Measurements from ENCODE around the gene JAKMIP1. TPM values are rescaled to one million over a fixed set of nuclear protein-coding genes. Genes with fewer than 3 reads are reported as not detected.

JAKMIP1 gene
- total RNA-seq, 1 donor from 2014 or later: 15.5 TPM

DNA sequence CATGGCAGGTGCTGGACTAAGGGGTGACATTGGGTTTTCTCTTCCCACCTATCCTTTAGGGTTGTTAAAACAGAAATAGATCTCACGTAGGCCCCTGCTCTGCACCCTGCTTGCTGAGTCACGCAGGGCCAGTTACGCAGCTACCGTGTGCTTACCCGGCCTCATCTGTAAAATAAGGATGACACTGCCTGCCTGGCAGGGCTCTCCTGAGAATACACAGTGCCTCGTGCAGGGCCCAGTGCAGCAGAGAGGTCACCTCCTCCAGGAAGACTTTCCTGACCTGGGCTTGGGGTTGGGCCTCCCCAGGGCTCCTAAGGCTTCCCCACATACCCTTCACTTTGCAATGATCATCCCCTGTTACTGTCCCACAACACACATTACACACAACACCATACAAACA, 33.6 kb upstream of the JAKMIP1 start:
- no peak for DNase-seq (ENCODE audit: low spot score)
- Mint-ChIP-seq H3K36me3 (ENCODE audit: low read depth) (no peaks in the 10 kb centered on the region), H3K27me3 (ENCODE audit: insufficient read depth) (peaks cover 2% of the 10 kb centered on the region), H3K27ac (no peak overlapping the region), H3K4me1 (ENCODE audit: low read depth) (no peaks in the 10 kb centered on the region), H3K9me3 (no peaks in the 10 kb centered on the region), H3K4me3 (no peak overlapping the region)
- intact Hi-C loops (cut with micrococcal nuclease): no loop called here

DNA sequence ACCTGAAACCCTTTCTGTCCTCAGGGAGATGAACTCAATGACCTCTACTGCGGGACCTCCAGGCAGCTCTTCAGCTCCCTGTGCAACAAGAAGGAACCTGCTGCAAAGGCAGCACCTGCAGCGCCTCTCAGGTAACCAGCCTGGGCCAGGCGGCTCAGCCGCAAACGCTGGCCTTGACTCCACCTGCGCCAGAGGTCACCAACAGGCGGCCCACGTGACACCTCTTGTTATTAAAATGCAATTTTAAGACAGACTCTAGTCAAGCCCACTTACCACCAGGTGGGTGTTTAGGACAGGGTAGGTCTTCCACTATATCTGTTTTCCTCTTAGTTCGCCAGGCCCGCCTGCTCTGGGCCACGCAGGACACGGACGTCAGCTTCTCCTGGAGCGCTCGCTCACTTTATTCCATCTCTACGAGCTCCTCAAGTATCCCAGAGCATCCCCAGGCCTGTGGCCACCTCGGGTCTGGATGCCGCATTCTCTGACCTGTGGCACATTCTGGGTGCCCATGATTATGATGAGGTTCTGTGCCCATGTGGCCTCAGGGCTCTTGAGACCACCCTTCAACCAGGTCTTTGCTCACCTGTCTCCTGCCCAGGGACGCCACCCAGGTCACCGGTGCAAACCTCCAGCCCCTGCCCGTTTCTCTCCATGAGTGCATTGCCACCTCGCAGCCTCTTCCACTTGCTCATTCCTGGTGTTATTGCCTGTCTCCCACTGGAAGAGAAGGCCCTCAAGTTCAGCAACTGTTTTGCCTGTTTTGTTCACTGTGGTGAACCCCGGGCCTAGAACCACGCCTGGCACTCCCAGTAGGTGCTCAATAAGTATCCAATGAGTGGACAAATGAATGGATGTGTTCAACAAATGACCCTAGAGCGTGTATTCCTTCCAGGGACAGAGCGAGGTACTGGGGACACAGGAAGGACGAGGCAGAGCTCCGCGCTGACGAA, 32.8 kb upstream of the JAKMIP1 start:
- Mint-ChIP-seq H3K27ac (no peak overlapping the region), H3K4me1 (ENCODE audit: low read depth) (no peaks in the 10 kb centered on the region), H3K36me3 (ENCODE audit: low read depth) (no peaks in the 10 kb centered on the region), H3K9me3 (no peaks in the 10 kb centered on the region), H3K4me3 (no peak overlapping the region), H3K27me3 (ENCODE audit: insufficient read depth) (peaks cover 2% of the 10 kb centered on the region)
- DNase-seq (ENCODE audit: low spot score): no peak
- intact Hi-C loops (cut with micrococcal nuclease): no loop called here

DNA sequence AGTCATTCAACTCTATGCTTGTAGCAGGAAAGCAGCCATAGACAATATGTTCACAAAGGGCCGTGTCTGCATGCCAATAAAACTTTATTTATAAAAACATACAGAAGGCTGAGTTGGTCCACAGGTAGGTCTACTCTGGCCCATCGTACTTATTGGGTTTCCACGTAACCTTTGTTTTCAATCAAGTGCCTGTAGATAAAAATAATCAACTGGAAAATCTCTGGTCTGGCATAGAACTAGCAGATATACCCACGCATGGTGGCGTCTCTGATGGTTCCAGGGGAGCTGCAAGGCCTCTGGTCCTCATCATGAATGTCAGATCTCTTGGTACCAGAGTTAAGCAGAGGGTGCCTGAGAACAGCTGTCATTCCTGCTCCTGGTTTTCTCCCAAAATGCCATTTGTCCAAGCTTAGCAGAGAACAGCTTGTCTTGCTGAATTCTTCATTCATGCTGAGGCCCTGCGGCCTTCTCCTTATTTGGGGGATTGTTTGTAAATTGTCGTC, 31.4 kb upstream of the JAKMIP1 start:
- H3K27ac Mint-ChIP-seq: no peak overlapping the region
- DNase-seq (ENCODE audit: low spot score): no peak

GRCh38 chr4:6230827-6231662, 30.7 kb upstream of the JAKMIP1 start:
- no peak overlapping the region for H3K4me3 Mint-ChIP-seq
- no peaks in the 10 kb centered on the region for H3K9me3 Mint-ChIP-seq
- intact Hi-C loops (cut with micrococcal nuclease): no loop called here

More for the DNA sequence above, 31.4 kb upstream of the JAKMIP1 start:
- peaks cover 2% of the 10 kb centered on the region for H3K27me3 Mint-ChIP-seq (ENCODE audit: insufficient read depth)
- H3K4me3 Mint-ChIP-seq: no peak overlapping the region
- no peaks in the 10 kb centered on the region for H3K36me3 Mint-ChIP-seq (ENCODE audit: low read depth)
- no peaks in the 10 kb centered on the region for H3K9me3 Mint-ChIP-seq
- intact Hi-C loops (cut with micrococcal nuclease): no loop called here
- no peaks in the 10 kb centered on the region for H3K4me1 Mint-ChIP-seq (ENCODE audit: low read depth)

GRCh38 chr4:6230502-6230785, 30.1 kb upstream of the JAKMIP1 start:
- H3K9me3 Mint-ChIP-seq: no peaks in the 10 kb centered on the region
- intact Hi-C loops (cut with micrococcal nuclease): no loop called here
- no peak for DNase-seq (ENCODE audit: low spot score)
- no peak overlapping the region for H3K27ac Mint-ChIP-seq
- H3K4me3 Mint-ChIP-seq: no peak overlapping the region
- H3K27me3 Mint-ChIP-seq (ENCODE audit: insufficient read depth): peaks cover 7% of the 10 kb centered on the region
- H3K4me1 Mint-ChIP-seq (ENCODE audit: low read depth): no peaks in the 10 kb centered on the region
- no peaks in the 10 kb centered on the region for H3K36me3 Mint-ChIP-seq (ENCODE audit: low read depth)

More at GRCh38 chr4:6230827-6231662, 30.7 kb upstream of the JAKMIP1 start:
- Mint-ChIP-seq H3K27me3 (ENCODE audit: insufficient read depth) (peaks cover 4% of the 10 kb centered on the region), H3K4me1 (ENCODE audit: low read depth) (no peaks in the 10 kb centered on the region), H3K36me3 (ENCODE audit: low read depth) (no peaks in the 10 kb centered on the region), H3K27ac (no peak overlapping the region)
- DNase-seq (ENCODE audit: low spot score): no peak

DNA sequence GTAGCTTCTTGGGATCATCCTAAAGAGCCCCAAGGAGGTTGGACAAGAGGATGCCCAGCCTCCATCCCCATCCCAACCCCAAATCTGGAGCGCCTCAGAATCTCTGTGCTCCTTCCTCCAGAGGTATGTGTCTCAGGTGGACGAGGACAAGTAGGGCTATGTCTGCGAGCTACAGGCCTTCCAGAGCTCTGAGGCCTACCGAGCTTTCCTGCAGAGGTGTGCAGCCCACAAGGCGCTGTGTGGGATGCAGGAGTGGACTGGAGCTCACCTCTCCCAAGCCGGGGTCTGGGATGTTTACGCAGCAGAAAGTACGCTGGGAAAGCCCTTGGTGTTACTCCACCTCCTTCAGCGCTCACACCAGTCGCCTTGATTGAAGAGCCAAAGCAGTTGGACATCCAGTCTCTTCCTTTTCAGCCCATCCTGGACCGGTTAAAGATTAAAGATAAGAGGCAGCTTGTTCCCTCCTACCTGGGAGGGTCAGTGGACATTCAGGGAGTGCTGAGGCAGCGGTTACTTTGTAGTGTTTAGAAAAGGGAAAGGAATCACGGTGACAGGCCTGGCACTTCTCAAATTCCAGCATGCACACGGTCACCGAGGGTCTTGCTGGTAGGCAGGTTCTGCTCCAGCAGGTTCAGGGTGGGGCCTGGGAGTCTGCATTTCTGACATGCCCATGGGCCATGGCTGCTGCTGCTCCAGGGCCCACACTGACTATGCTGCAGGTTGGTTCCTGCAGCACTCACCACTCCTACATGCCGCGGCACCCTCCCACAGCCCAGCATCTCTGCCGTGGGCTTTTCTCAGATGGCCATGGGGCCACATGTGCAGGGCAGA, 29.5 kb upstream of the JAKMIP1 start:
- no peaks in the 10 kb centered on the region for H3K36me3 Mint-ChIP-seq (ENCODE audit: low read depth)
- H3K4me1 Mint-ChIP-seq (ENCODE audit: low read depth): no peaks in the 10 kb centered on the region
- intact Hi-C loops (cut with micrococcal nuclease): no loop called here
- DNase-seq (ENCODE audit: low spot score): no peak
- no peaks in the 10 kb centered on the region for H3K9me3 Mint-ChIP-seq
- H3K27ac Mint-ChIP-seq: no peak overlapping the region
- no peak overlapping the region for H3K4me3 Mint-ChIP-seq
- H3K27me3 Mint-ChIP-seq (ENCODE audit: insufficient read depth): peaks cover 7% of the 10 kb centered on the region

- H3K9me3 Mint-ChIP-seq: no peaks in the 10 kb centered on the region
- no peak overlapping the region for H3K27ac Mint-ChIP-seq
- no peak for DNase-seq (ENCODE audit: low spot score)
- no peaks in the 10 kb centered on the region for H3K4me1 Mint-ChIP-seq (ENCODE audit: low read depth)
- intact Hi-C loops (cut with micrococcal nuclease): no loop called here
- H3K36me3 Mint-ChIP-seq (ENCODE audit: low read depth): no peaks in the 10 kb centered on the region
- no peak overlapping the region for H3K4me3 Mint-ChIP-seq
- H3K27me3 Mint-ChIP-seq (ENCODE audit: insufficient read depth): peaks cover 11% of the 10 kb centered on the region
These were observed 28.7 kb upstream of the JAKMIP1 start for GRCh38 chr4:6229095-6229494.

DNA sequence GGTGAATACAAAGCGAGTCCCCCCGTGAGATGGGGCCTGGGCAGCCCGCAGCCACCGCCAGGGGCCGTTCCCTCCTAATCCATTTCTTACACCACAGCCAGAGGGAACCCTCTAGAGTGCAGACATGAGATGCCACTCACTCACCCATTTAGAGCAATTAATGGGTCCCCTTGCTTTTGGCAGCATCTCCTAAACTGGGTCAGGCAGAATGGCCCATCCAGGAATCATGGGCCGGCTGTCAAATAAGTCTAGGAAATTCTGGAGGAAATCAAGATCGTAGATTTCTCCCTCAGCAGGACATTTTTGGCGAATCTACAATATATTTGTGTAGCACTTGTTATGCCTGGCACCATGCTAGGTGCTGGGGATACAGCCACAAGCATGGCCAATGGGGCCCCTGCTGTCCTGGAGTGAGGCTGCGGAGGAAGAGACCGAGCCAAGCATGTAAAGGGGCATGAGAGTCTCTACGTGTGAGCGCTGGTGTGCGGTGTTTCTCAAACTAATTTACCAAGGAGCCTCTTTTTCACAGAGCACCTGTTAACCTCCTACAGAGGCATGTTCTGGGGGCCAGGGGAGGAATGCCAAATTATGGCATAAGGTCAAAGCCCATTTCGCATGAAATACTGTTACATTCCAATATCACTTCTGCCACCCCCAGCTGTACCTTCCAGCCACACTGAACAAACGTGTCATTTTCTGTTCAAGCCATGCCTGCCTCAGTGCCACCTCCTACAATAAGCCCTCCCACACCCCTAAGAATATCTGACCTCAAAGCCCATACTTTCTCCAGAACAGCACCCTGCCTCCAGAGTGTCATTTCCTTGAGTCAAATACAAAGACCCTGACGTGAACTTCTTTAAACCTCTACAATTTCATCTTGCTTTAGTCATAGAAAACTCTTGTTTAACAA, 28.1 kb upstream of the JAKMIP1 start:
- H3K36me3 Mint-ChIP-seq (ENCODE audit: low read depth): no peaks in the 10 kb centered on the region
- H3K4me1 Mint-ChIP-seq (ENCODE audit: low read depth): no peaks in the 10 kb centered on the region
- H3K27ac Mint-ChIP-seq: no peak overlapping the region
- intact Hi-C loops (cut with micrococcal nuclease): no loop called here
- H3K4me3 Mint-ChIP-seq: no peak overlapping the region
- H3K9me3 Mint-ChIP-seq: no peaks in the 10 kb centered on the region
- peaks cover 15% of the 10 kb centered on the region for H3K27me3 Mint-ChIP-seq (ENCODE audit: insufficient read depth)
- DNase-seq (ENCODE audit: low spot score): no peak

GRCh38 chr4:6227412-6228157, 27.2 kb upstream of the JAKMIP1 start:
- Mint-ChIP-seq H3K36me3 (ENCODE audit: low read depth) (peaks cover 1% of the 10 kb centered on the region), H3K9me3 (peaks cover 4% of the 10 kb centered on the region), H3K27ac (no peak overlapping the region), H3K4me3 (no peak overlapping the region), H3K4me1 (ENCODE audit: low read depth) (no peaks in the 10 kb centered on the region), H3K27me3 (ENCODE audit: insufficient read depth) (peaks cover 21% of the 10 kb centered on the region)
- no peak for DNase-seq (ENCODE audit: low spot score)
- intact Hi-C loops (cut with micrococcal nuclease): no loop called here

GRCh38 chr4:6226506-6226905, 26.2 kb upstream of the JAKMIP1 start:
- H3K9me3 Mint-ChIP-seq: peaks cover 6% of the 10 kb centered on the region
- DNase-seq (ENCODE audit: low spot score): no peak
- H3K27me3 Mint-ChIP-seq (ENCODE audit: insufficient read depth): peaks cover 24% of the 10 kb centered on the region
- intact Hi-C loops (cut with micrococcal nuclease): no loop called here
- peaks cover 3% of the 10 kb centered on the region for H3K36me3 Mint-ChIP-seq (ENCODE audit: low read depth)
- no peak overlapping the region for H3K27ac Mint-ChIP-seq
- no peaks in the 10 kb centered on the region for H3K4me1 Mint-ChIP-seq (ENCODE audit: low read depth)
- no peak overlapping the region for H3K4me3 Mint-ChIP-seq

DNA sequence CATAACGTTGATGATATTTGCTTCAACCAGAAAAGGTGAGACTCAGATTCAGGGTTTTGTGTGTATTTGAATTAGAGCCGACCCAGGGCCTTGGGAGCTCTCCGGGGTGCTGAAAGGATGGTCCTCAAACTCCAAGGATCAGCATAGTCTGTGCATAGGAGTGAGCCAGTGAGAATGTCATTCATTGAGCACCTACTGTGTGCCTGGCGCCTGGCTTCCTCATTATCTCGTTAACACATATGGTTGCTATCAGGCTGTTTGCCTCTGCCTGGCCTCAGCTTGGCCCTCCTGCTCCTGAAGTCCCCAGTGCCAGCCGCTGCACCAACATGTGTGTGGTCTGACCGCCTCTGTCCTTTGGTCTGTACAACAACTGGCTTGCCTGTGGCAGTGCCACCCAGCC, 25.1 kb upstream of the JAKMIP1 start:
- intact Hi-C loops (cut with micrococcal nuclease): no loop called here
- Mint-ChIP-seq H3K4me3 (no peak overlapping the region), H3K27me3 (ENCODE audit: insufficient read depth) (peaks cover 33% of the 10 kb centered on the region), H3K36me3 (ENCODE audit: low read depth) (peaks cover 3% of the 10 kb centered on the region), H3K4me1 (ENCODE audit: low read depth) (no peaks in the 10 kb centered on the region), H3K9me3 (peaks cover 6% of the 10 kb centered on the region), H3K27ac (no peak overlapping the region)
- no peak for DNase-seq (ENCODE audit: low spot score)
